Fibroblast of gingiva (primary cell): ENCODE results near the gene CDX2.

Source experiments
- DNase-seq: peaks from one replicate; pipeline ENCODE4 v3.0.0-alpha.2; 2011; ENCODE audit warnings: low read depth

CDX2 gene

DNA sequence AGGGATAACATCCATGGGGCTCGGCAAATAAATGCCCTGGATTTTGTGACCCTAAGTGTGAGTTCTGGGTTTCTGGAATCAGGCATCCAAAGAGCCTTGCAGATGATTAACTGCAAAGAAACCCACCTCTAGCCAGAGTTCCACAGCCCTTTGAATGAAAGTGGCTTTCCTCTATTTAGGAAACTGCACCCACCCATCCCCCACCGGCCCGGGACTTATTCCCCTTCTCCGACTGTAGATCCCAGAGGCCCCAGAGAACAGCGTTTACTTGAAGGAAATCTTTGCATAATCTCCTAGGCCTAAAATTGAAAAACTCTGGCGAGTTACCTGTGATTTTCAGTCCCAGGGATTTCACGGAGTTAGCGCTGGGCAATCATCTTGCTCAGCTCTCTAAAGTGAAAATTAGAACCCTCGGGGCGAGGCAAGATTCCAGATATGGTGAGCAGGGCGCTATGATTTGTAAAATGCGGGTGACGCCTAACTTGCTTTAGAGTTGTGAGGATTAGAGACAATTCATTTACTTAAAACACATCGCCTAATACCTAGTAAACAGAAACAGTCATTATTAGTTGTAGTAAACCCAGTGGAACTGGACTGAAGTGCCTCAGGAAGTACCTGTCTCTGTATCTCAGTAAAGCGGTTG is 10.0 kb upstream of the CDX2 start:
- DNase-seq: no peak

DNA sequence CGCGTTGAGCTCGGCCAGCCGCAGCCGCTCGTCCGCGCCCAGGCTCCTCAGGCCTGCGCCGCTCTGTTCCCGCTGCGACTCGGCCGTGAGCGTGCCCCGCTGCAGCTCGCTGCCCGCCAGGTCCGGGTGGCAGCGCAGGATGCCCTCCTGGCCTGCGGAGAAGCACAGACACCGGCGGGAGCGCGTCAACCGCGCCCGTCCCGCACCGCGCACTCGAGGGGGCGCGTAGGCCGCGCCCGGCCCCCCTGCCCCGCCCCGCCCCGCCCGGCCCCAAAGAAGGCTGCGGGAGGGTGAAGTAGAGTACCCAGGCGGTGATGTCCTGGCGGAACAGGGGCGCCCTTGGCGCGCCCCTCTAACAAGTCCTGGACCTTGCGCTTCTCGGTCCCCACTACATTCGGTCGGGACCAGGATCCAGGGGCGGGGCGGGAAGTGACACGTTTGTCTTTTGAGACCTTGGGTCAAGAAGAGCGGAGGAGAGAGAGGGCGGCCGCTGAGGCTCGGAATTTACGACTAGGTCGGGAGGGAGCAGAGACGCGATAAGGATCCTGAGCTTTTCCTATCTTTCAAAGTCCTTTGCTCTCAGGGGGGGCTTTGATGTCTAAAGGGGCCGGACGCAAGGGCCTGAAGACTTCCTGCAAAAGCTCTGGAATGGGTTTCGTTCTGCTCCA is 9.3 kb upstream of the CDX2 start:
- DNase-seq: no peak

DNA sequence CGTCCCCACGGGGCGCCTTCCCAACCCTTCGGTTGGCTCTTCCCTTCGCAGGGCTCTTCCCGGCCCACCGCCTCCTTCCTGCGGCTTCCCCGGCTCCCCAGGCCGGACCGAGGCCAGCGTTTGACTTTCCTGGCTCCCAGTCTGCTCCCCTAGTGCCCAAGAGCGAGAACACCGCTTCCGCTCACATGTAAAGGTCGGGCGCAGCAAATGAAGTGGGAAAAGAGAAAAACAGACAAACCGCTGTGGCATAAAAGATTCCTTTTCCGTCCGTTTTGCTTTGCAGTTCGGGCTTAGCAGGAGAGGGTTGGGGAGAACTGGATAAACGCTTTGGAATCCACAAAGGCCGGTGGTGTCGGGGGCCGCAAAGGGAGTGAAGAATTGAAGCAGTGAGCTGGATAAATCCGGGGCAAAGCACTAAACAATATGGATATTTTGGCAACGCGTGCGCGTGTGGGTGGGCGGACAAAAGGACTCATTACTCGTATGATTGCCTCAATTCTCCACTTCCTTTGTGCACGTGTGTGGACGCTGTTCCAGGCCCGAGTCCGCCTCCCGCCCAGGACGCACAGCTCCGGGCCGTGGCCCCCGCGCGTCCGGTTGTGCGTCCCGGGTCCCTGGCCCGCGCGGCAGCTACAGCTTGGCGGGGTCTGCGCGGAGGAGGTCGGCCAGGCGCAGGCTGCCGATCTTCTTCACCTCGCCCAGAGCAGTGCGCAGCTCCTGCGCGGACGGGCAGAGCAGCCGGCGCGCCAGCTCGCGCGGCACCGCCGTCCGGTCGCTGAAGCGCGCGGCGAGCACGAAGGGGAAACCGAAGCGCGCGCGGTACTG is 8.6 kb upstream of the CDX2 start:
- DNase-seq: no peak

DNA sequence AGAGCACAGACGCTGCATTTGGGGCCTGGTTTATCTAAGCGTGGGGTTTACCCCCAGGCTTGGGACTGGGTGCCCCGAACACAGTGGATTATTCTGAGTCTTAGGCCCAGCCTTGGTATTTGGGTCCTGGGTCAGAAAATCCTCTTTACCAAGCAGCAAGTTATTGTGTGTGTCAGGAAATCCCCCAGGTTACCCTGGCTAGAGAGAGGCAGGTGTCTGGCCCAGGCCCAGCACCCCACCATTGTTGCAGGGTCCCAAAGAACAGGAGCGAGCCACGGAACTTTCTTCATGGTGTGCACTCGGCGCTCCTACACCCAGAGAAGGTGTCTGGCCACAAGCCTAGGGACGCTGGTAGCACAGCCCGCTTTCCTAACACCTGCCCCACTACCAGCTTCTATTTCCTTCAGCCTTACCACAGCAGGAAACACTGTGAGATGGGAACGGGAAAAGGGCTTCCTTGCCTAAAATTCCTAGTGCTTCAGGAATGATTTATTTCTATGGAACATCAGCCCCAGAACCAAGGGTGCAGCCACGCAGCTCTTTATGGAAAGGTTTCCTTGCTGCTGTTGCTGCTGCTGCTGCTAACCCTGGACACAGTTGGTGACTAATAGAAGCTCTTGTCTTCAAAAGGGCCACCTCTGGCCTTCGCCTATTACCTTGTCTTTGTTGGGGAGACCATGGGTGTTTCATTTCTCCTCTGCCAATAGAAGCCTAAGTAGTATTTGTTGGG is 7.4 kb upstream of the CDX2 start:
- DNase-seq: no peak

DNA sequence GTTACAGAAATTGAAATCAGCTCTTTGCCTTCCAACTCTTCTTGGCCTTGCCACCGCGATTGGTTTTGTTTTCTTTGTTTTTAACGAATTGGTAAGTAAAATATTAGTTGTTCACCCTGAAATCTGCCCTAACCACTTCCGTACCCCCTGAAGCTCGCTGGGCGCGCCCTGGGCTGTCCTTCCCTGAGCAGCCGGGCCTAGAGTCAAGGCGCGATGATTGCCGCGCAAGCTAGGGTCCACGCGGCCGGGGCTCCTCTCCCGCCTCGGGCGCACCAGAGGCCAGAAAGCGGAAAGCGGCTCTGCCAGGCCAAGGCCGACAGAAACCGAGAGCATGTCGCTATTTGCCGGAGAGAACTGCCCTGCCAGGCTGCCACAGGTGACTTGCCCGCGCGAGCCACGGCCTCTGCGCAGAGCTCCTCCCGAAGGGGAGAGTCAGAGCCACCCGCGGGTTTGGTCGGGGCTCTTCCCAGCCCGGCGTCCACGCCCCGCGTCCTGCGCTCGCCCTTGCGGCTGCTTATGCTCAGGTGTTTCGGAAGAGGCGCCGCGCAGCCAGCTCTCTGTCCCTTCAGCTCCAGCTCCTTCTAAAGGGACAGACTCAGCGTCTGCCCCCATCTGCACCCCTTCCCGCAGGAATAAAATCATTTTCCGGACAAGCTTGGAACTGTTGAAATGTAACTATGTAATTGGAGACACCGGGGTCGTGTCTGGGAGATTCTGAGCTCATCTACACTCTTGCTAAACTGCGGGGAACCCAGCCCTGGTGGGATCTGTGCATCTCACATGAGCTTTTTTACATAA is 6.6 kb upstream of the CDX2 start:
- no peak for DNase-seq

DNA sequence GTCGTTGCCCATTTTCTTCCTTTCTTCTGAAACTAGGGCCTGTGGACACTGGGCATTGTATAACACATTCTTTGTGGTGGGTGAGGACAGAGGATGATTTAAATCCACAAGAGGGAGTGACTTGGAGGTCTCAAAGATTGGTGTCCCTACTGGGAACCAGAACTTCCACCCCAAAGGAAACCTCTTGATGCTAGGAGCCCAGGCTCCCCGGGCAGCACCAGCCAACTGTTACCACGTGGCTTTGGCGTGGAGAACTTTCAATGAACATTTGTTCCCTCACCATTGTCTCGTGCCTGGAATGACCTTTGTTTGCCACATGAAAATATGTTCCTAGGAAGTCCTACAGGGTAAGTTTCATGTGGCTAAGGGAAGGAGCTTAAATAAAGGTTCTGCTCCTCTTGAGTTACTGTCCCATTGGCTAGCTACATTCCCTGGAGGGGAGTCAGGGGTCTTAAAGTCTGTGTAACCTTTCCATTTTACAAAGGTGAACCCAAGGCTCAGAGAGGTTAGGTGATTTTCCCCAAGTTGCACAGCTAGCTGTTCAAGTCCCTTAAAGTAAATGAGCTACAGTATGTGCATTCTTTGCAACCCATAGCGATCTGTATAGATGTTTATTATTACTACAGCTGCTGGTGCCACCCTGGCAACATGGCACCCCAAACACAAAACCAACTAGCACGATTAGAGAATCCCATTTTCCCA is 5.0 kb upstream of the CDX2 start:
- no peak for DNase-seq

DNA sequence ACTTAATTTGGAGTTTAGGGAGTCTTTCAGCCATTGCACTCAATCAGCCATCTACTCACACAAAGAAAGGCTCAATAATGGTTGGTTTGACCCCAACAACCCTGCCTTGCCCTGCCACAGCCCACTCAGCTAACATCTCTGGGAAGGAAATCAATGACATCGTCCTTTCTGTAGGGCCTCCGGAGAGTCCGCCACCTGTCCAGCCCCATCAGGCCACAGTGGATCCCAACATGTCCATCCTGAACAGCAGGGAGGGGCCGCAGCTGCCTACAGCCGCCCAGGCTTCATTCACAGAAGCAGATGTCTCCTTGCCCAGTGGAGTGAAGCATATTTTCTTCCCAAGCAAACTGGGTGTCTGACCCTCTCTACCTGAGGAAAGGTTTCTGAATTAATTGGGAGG is 4.2 kb upstream of the CDX2 start:
- DNase-seq: no peak

DNA sequence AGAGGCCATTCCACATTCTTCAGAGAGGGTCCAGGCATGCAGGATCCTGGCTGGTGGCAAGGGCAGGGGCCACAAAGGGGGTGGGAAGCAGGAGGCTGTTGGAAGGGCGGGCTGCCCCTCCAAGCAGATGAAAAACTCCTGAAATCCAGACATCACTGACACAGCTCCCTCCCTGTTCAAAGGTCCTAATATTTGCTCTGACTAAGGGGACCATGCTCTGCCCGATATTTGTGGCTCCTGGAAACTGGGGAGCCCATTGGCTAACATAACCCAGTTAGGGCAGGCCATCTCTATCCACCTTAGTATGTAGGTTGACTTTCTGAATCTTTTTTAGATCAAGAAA is 3.3 kb upstream of the CDX2 start:
- DNase-seq: no peak

DNA sequence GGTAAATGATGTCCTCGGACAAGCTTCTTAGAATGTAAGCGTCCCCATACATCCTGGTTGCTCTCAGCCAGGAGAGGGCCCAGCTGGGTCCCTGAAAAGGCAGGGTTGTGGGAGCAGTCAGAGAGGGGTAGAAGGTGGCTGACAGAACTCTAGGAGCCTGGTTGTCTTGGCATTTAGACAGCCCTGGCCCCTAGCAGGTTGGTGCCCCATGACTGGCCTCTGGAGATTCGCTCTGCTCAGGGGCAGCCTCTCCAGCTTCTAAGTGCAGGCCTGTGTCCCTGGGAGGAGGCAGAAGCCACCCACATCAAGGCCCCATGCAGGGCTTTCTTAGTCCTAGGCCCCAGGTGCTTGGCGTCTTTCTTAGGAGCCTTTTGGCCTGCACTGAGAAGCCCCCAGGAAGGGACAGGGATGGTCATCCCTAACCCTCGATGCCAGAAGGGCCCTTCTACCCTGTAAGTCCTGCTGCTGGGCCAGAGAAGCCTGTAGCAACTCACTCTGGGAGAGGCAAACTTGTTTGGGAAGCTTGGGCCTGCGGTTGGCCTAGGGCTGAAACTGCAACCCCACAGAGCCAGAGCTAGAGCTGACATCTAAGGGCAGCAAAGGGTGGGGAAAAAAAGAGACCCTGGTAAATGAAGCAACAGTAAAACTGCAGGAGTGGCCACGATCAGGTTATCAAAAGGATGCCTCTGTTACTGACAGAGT is 2.8 kb upstream of the CDX2 start:
- no peak for DNase-seq

DNA sequence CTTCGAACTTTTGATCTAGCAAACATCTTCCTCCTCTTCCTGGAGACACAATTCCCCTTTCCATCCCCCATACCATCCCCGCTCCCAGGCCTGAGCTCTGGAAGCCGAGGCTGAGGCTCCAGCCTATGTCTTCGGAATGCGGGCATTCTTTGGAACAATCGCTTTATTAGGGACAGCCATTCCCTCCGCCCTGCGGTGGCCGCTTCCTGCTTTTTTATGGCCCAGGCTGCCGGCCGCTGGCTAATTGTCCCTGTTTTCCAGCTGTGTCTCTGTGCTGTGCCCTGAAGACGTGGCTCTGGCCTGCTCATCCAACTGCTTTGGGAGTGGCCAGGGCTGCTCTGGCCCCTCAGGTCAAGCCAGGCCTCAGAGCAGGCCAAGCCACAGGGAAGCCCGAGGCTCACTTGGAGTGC is 2.1 kb upstream of the CDX2 start:
- DNase-seq: no peak

DNA sequence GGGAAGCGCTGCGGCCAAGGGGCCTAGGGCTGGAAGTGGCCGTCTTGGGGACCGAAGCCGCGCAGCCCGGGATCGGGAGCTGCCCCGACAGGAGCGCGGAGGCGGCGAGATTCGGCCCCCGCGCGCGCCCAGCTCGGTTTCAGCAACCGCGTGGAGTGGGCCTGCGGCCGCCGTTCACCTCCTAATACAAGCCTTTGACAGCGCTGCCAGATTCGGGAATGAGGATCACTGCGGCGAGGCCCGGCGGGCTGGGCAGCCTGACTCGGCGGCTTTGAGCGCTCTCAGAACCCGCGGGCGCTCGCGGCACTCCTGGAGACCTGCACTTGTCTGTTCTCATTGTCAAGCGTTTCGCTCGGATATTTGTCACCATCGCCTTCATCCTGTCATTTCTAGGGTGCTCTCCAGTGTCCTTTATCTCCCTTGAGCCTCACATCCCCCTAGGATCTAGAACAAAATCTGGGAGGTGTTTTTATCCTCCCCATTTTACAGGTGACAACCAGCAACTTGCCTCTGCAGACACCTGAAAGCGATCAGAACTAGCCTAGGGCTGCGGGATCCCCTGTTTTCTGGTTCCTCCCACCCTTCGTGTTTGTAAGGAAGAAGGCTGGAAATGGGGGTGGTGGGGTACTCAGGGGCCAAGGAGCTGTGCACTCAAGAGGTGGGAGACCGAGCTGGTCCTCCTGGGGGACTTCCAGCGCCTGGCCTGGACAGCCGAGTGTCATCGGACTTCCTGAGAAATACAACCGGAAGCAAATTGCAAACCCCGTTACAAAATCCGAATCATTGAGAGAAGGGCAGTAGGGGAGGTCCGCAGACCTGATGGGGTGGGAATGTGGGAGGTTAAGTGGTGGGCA is 1.5 kb upstream of the CDX2 start:
- DNase-seq: no peak

DNA sequence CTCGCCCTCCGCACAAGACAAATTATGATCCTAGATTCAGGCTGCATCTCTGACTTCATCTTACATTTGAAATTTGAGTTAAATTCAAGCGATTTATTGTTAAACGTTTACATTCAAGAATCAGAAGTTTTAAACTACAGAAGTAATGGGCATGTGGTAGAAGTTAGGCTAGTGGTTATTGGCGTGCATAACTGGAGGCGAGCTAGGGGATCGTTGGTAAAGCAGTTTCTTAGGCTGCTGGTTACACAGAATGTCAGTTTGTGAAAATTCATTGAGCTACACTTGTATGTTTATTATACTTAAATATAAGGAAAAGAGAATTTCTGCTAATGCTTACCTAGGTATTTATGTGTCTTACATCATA is 733 bp upstream of the CDX2 start:
- DNase-seq: no peak

DNA sequence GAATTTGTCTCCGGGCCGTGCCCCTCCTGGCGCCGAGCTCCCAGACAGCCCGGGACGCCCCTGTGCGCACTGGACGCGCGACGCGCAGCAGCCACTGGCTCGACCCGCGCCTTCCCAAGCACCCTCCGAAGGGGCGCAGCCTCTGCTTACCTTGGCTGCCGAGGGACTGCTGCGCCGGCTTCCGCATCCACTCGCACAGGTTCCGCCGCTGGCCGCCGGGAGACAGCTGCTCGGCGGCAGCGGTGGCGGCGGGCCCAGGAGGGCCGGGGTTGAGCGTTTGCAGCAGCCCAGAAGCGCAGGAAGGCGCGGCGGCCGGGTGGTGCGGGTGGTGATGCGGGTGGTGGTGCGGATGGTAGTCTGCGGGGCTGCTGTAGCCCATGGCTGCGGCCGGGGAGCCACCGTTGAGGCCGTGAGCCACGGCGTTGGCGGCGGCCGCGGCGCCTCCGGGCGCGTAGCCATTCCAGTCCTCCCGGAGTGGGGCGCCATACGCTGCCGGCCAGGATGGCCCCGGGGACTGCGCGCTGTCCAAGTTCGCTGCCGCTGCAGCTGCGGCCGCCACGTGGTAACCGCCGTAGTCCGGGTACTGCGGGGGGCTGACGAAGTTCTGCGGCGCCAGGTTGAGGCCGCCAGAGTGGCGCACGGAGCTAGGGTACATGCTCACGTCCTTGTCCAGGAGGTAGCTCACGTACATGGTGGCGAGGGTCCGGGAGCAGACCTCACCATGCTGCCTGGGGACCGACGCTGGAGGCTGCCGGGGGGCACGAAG is 616 bp downstream of the CDX2 start:
- no peak for DNase-seq

DNA sequence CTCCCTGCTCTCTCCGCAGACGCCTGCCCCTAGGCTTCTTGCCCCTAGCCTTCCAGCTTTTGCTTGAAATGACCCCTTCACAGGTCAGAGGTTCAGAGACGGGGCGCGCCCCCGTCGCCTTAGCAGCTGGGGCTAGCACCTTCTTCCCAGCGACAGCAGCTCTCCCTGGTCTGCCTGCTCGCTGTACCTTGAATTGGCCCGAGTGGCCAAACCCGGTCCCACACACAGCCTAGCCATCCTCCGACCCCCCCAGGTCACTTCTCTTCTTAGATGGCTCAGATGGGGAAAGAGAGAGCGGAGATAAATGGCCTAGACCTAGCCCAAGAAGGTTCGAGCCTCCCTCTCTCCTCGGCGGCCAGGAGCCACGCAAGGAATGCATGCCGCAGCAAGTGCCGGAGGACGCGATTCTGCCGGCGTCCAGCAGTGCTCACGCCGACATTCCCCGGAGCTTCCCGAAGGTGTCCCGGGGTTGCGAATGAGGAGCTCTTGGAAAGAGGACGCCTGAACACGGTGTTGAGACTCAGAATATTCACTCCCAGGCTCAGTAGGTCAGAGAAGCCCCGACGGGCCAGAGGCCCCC is 1.3 kb downstream of the CDX2 start:
- DNase-seq: no peak

DNA sequence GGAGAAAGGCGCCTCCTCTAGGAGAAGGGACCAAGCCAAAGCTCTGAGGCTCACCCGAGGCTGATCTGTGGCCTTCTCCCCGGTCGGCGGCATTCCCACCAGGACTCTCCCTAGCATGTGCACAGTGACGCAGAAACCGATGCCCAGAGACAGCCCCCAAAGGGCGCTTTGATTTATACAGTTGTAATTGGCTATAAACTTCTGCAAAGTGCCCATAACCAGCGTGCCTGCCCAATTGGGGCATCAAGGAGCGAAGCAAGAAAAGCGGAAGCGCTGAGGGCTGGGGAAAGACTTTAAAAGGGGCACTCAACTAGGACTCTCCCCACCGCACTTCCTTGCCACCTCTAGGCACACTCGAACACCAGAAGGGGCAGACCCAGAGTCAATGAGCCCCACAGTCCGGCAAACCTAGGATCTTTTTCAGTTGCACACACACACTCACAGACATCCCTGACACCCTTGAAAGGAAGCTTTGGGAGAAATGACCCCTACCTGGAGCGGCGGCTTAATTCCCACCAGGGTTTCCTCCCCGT is 1.8 kb downstream of the CDX2 start:
- no peak for DNase-seq

DNA sequence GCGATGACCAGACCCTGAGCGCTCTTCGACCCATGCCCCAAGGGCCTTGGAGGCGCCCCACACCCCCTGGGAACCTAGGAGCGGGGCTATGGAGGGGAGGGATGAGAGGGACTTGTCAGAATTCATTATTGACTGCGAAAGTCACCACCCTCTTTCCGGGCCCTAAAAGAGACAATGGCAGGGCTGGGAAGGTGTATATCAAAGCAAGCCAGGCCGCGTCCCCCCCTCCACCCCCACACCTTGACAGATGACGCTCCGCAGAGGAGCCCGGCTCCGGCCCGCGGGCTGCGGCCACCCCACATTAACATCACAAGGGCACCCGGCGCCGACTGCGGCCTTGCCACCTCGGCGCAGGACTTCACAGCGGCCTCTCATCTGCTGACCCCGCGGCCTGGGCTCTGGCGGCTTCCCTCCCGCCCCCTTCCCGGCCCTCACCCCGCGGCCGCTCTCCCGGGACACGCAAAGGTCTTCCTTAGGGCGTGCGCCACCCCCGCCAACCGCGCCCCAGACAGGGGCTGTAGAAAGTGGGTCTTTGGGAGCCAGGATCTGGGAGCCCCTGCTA is 2.4 kb downstream of the CDX2 start:
- DNase-seq: no peak

DNA sequence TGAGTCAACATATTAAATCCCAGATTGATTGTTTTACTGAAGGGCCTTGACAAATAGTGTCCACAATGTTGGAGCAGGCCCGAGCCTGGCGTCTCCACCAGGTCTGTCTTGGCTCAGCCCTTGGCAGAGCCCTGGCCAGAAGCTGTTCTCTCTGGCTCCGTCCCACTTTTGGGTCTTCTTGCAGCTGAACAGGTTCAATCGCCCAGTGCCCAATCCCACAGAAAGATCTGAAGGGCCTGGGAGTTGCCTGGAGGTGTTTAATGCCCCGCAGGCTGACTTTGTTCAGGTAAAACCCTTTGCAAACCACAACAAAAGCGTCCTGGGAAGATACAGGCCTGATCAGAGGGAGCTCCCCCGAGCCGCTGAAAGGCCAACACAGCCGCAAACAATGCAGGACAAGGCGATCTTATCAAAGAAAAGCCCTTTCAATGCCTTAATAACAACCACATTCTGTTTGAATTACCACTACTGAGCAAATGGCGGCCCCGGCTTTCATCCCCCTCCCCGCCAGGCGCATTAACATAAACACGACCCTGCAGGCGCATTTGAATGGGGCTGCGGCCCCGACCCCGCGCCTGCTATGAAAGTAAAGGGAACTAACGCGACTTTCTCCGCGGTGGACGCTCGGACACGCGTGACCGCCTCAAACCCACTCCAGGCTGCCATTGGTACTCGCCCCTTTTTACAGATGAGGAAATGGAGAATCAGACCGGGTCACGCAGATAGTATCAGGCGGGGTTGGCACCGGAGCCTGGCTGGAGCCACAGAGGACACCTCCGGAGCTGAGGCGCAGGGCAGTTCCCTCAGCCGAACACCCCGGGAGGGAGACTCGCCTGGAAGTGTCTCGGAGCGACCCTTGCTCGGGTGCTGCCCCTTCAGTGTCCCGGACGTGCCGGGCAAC is 3.1 kb downstream of the CDX2 start:
- no peak for DNase-seq
